GM12891 (cell line): ENCODE data around the gene MAPRE2.
A peak's percentile ranks its signal among the peaks of the same experiment; 100 is the strongest.

ENCODE experiments used
- DNase-seq: peaks from one replicate; pipeline ENCODE4 v3.0.0; 2011; ENCODE audit warnings: low spot score; ENCODE audit not compliant: insufficient read length
- FAIRE-seq: peaks from 2 replicates; lab custom pipeline; 2011; peaks lifted over from hg19 to GRCh38; lab: Jason Lieb, UNC
- PAX5 ChIP-seq: IDR thresholded peaks from 2 replicates; pipeline ENCODE4 v1.6.1; 2011; ENCODE audit warnings: low read length, moderate library complexity, mild to moderate bottlenecking; ENCODE audit not compliant: insufficient read depth, severe bottlenecking
- POLR2A ChIP-seq: IDR thresholded peaks from 2 replicates; pipeline ENCODE4 v1.6.1; 2011; ENCODE audit warnings: low read depth, low read length, control low read depth
- POLR2AphosphoS5 ChIP-seq: IDR thresholded peaks from 2 replicates; pipeline ENCODE4 v1.6.1; 2011; ENCODE audit warnings: low read depth, low read length, control low read depth
- POU2F2 ChIP-seq: IDR thresholded peaks from 2 replicates; pipeline ENCODE4 v1.6.1; 2011; ENCODE audit warnings: low read depth, mild to moderate bottlenecking, control low read depth, low read length, moderate library complexity
- SPI1 ChIP-seq: IDR thresholded peaks from 2 replicates; pipeline ENCODE4 v1.6.1; 2011; ENCODE audit warnings: low read depth, low read length, control low read depth
- TAF1 ChIP-seq: IDR thresholded peaks from 2 replicates; pipeline ENCODE4 v1.6.1; 2011; ENCODE audit warnings: low read depth, low read length, control low read depth

Gene MAPRE2

GRCh38 chr18:35174093-35174731 lies 133.0 kb downstream of the MAPRE2 start:
- no peak for DNase-seq
- FAIRE-seq = peak; percentile 13

GRCh38 chr18:35174745-35175144 lies 133.5 kb downstream of the MAPRE2 start:
- FAIRE-seq = no peak
- TF ChIP-seq SPI1 (no peak), POLR2AphosphoS5 (no peak), POLR2A (no peak)
- DNase-seq = no peak

More at GRCh38 chr18:35174093-35174731, 133.0 kb downstream of the MAPRE2 start:
- no peak for TF ChIP-seq POLR2AphosphoS5
- TF ChIP-seq PAX5 = no peak
- no peak for TF ChIP-seq POU2F2
- peak; percentile 96 for TF ChIP-seq SPI1
- no peak for TF ChIP-seq TAF1
- no peak for TF ChIP-seq POLR2A

GRCh38 chr18:35176925-35177324 lies 135.7 kb downstream of the MAPRE2 start:
- DNase-seq (no peak), FAIRE-seq (no peak)
- TF ChIP-seq POLR2AphosphoS5 (no peak), SPI1 (no peak), PAX5 (no peak), TAF1 (no peak), POLR2A (no peak), POU2F2 (no peak)

GRCh38 chr18:35178260-35178659 lies 137.0 kb downstream of the MAPRE2 start:
- DNase-seq = no peak
- TF ChIP-seq POLR2AphosphoS5 (no peak), SPI1 (no peak), PAX5 (no peak), TAF1 (no peak), POU2F2 (no peak), POLR2A (no peak)
- no peak for FAIRE-seq

- FAIRE-seq (no peak), DNase-seq (no peak)
- TF ChIP-seq TAF1 (no peak), POLR2A (no peak), PAX5 (no peak), SPI1 (no peak), POU2F2 (no peak), POLR2AphosphoS5 (no peak)
Measured at GRCh38 chr18:35179906-35180305, 138.7 kb downstream of the MAPRE2 start.

GRCh38 chr18:35180455-35180854 lies 139.2 kb downstream of the MAPRE2 start:
- no peak for FAIRE-seq
- TF ChIP-seq SPI1 (no peak), TAF1 (no peak), POLR2AphosphoS5 (no peak), POLR2A (no peak), POU2F2 (no peak), PAX5 (no peak)

GRCh38 chr18:35182151-35182550 lies 140.9 kb downstream of the MAPRE2 start:
- DNase-seq = no peak
- FAIRE-seq = no peak
- TF ChIP-seq SPI1 (no peak), PAX5 (no peak), POLR2AphosphoS5 (no peak), POU2F2 (no peak), POLR2A (no peak), TAF1 (no peak)

More at GRCh38 chr18:35180455-35180854, 139.2 kb downstream of the MAPRE2 start:
- DNase-seq = no peak

- FAIRE-seq (no peak), DNase-seq (no peak)
- TF ChIP-seq TAF1 (no peak), POLR2AphosphoS5 (no peak), PAX5 (no peak), POU2F2 (no peak), SPI1 (no peak), POLR2A (no peak)
Measured at GRCh38 chr18:35183886-35184285, 142.7 kb downstream of the MAPRE2 start.

GRCh38 chr18:35185771-35186170 lies 144.6 kb downstream of the MAPRE2 start:
- TF ChIP-seq POLR2A = no peak
- no peak for TF ChIP-seq POLR2AphosphoS5
- TF ChIP-seq TAF1 = no peak
- TF ChIP-seq SPI1 = no peak
- no peak for TF ChIP-seq PAX5
- no peak for TF ChIP-seq POU2F2
- no peak for FAIRE-seq
- DNase-seq = no peak
